Measurements from ENCODE around the gene GNPTAB.
A peak's percentile ranks its signal among the peaks of the same experiment; 100 is the strongest.
"Not testable (repeated sequence)": the region's sequence is repeated elsewhere in the genome, so short reads cannot be mapped to it uniquely, and the experiment has no call there.

Gene GNPTAB

GRCh38 chr12:101830367-101831325 lies at the start of gene GNPTAB:
Gene GNPTAB, minus strand, starts transcription at chr12:101830959. Its CDS starts 284 bp downstream, at chr12:101830675.
- H3K36me3 ChIP-seq (ENCODE audit: control insufficient read depth, insufficient read depth, low read length): no peaks in the 10 kb centered on the region
- peak; percentile 54 for DNase-seq (ENCODE audit: low read depth, low spot score)
- H3K9me3 ChIP-seq (ENCODE audit: control insufficient read depth, insufficient read depth, low read length): no peaks in the 10 kb centered on the region
- WGBS (ENCODE audit: insufficient coverage, insufficient read length): no CpG with 5 or more reads among the region's 96 CpGs
- peak within 1 kb of the TSS; percentile 81; the same call in 1 of the 2 replicates for H3K4me3 ChIP-seq (ENCODE audit: low read length)
- H3K27me3 ChIP-seq (ENCODE audit: control insufficient read depth, insufficient read depth, low read length): no peaks in the 10 kb centered on the region
- peaks cover 1% of the 10 kb centered on the region; the same call in 1 of the 2 replicates for H3K4me1 ChIP-seq (ENCODE audit: control insufficient read depth, insufficient read depth, low read length)
- H3K27ac ChIP-seq (ENCODE audit: low read length): no peak within 1 kb of the TSS

- Histone ChIP-seq H3K9me3 (ENCODE audit: control insufficient read depth, insufficient read depth, low read length) (no peaks in the 10 kb centered on the region), H3K27me3 (ENCODE audit: control insufficient read depth, insufficient read depth, low read length) (peaks cover 4% of the 10 kb centered on the region; the same call in 1 of the 2 replicates), H3K4me3 (ENCODE audit: low read length) (peak overlapping the region; percentile 87; the same call in 1 of the 2 replicates), H3K27ac (ENCODE audit: low read length) (no peak overlapping the region), H3K36me3 (ENCODE audit: control insufficient read depth, insufficient read depth, low read length) (no peaks in the 10 kb centered on the region), H3K4me1 (ENCODE audit: control insufficient read depth, insufficient read depth, low read length) (no peaks in the 10 kb centered on the region)
- DNase-seq (ENCODE audit: low read depth, low spot score): no peak
- no CpG with 5 or more reads among the region's 7 CpGs for whole genome bisulfite sequencing (ENCODE audit: insufficient coverage, insufficient read length)
Measured at GRCh38 chr12:101878243-101878821, 47.6 kb upstream of the GNPTAB start.

- no peak overlapping the region for H3K27ac ChIP-seq (ENCODE audit: low read length)
- no CpG with 5 or more reads among the region's 24 CpGs for WGBS (ENCODE audit: insufficient coverage, insufficient read length)
- DNase-seq (ENCODE audit: low read depth, low spot score): no peak
Measured at GRCh38 chr12:101877806-101878242, 47.1 kb upstream of the GNPTAB start.

GRCh38 chr12:101876861-101877805 lies 46.4 kb upstream of the GNPTAB start, which contains the start of gene DRAM1:
Gene DRAM1, plus strand, starts transcription at chr12:101877580. Its CDS starts 210 bp downstream, at chr12:101877790.
- peak; percentile 20 for DNase-seq (ENCODE audit: low read depth, low spot score)
- Histone ChIP-seq H3K4me1 (ENCODE audit: control insufficient read depth, insufficient read depth, low read length) (no peaks in the 10 kb centered on the region), H3K36me3 (ENCODE audit: control insufficient read depth, insufficient read depth, low read length) (no peaks in the 10 kb centered on the region), H3K9me3 (ENCODE audit: control insufficient read depth, insufficient read depth, low read length) (no peaks in the 10 kb centered on the region), H3K27ac (ENCODE audit: low read length) (no peak within 1 kb of the TSS), H3K4me3 (ENCODE audit: low read length) (peak within 1 kb of the TSS; percentile 87), H3K27me3 (ENCODE audit: control insufficient read depth, insufficient read depth, low read length) (peaks cover 4% of the 10 kb centered on the region; the same call in 1 of the 2 replicates)
- no CpG with 5 or more reads among the region's 105 CpGs for WGBS (ENCODE audit: insufficient coverage, insufficient read length)

More at GRCh38 chr12:101877806-101878242, 47.1 kb upstream of the GNPTAB start:
- Histone ChIP-seq H3K9me3 (ENCODE audit: control insufficient read depth, insufficient read depth, low read length) (no peaks in the 10 kb centered on the region), H3K4me1 (ENCODE audit: control insufficient read depth, insufficient read depth, low read length) (no peaks in the 10 kb centered on the region), H3K4me3 (ENCODE audit: low read length) (peak overlapping the region; percentile 87), H3K36me3 (ENCODE audit: control insufficient read depth, insufficient read depth, low read length) (no peaks in the 10 kb centered on the region), H3K27me3 (ENCODE audit: control insufficient read depth, insufficient read depth, low read length) (peaks cover 4% of the 10 kb centered on the region; the same call in 1 of the 2 replicates)

GRCh38 chr12:101876322-101876860 lies 45.6 kb upstream of the GNPTAB start:
- no peak overlapping the region for H3K27ac ChIP-seq (ENCODE audit: low read length)
- no CpG with 5 or more reads among the region's 9 CpGs for WGBS (ENCODE audit: insufficient coverage, insufficient read length)
- H3K4me3 ChIP-seq (ENCODE audit: low read length): peak overlapping the region; percentile 87; the same call in 1 of the 2 replicates
- H3K4me1 ChIP-seq (ENCODE audit: control insufficient read depth, insufficient read depth, low read length): no peaks in the 10 kb centered on the region
- no peaks in the 10 kb centered on the region for H3K36me3 ChIP-seq (ENCODE audit: control insufficient read depth, insufficient read depth, low read length)
- H3K9me3 ChIP-seq (ENCODE audit: control insufficient read depth, insufficient read depth, low read length): no peaks in the 10 kb centered on the region
- H3K27me3 ChIP-seq (ENCODE audit: control insufficient read depth, insufficient read depth, low read length): peaks cover 4% of the 10 kb centered on the region; the same call in 1 of the 2 replicates
- no peak for DNase-seq (ENCODE audit: low read depth, low spot score)

- WGBS (ENCODE audit: insufficient coverage, insufficient read length): no CpG with 5 or more reads among the region's 9 CpGs
- no peak for DNase-seq (ENCODE audit: low read depth, low spot score)
- H3K27me3 ChIP-seq (ENCODE audit: control insufficient read depth, insufficient read depth, low read length): peaks cover 4% of the 10 kb centered on the region; the same call in 1 of the 2 replicates
- no peaks in the 10 kb centered on the region for H3K9me3 ChIP-seq (ENCODE audit: control insufficient read depth, insufficient read depth, low read length)
- H3K4me1 ChIP-seq (ENCODE audit: control insufficient read depth, insufficient read depth, low read length): no peaks in the 10 kb centered on the region
- H3K4me3 ChIP-seq (ENCODE audit: low read length): no peak overlapping the region
- no peak overlapping the region for H3K27ac ChIP-seq (ENCODE audit: low read length)
- H3K36me3 ChIP-seq (ENCODE audit: control insufficient read depth, insufficient read depth, low read length): no peaks in the 10 kb centered on the region
Measured at GRCh38 chr12:101875162-101875561, 44.4 kb upstream of the GNPTAB start.

GRCh38 chr12:101870925-101871324 lies 40.2 kb upstream of the GNPTAB start:
- WGBS (ENCODE audit: insufficient coverage, insufficient read length): no CpG with 5 or more reads among the region's 1 CpG
- Histone ChIP-seq H3K36me3 (ENCODE audit: control insufficient read depth, insufficient read depth, low read length) (no peaks in the 10 kb centered on the region), H3K9me3 (ENCODE audit: control insufficient read depth, insufficient read depth, low read length) (no peaks in the 10 kb centered on the region), H3K27me3 (ENCODE audit: control insufficient read depth, insufficient read depth, low read length) (no peaks in the 10 kb centered on the region), H3K4me1 (ENCODE audit: control insufficient read depth, insufficient read depth, low read length) (peaks cover 2% of the 10 kb centered on the region; the same call in 1 of the 2 replicates), H3K4me3 (ENCODE audit: low read length) (no peak overlapping the region), H3K27ac (ENCODE audit: low read length) (no peak overlapping the region)
- DNase-seq (ENCODE audit: low read depth, low spot score): no peak

- not testable (repeated sequence) for H3K27ac ChIP-seq (ENCODE audit: low read length); H3K4me3 ChIP-seq (ENCODE audit: low read length); H3K27me3 ChIP-seq (ENCODE audit: control insufficient read depth, insufficient read depth, low read length); DNase-seq (ENCODE audit: low read depth, low spot score); H3K36me3 ChIP-seq (ENCODE audit: control insufficient read depth, insufficient read depth, low read length); H3K9me3 ChIP-seq (ENCODE audit: control insufficient read depth, insufficient read depth, low read length); H3K4me1 ChIP-seq (ENCODE audit: control insufficient read depth, insufficient read depth, low read length)
- WGBS (ENCODE audit: insufficient coverage, insufficient read length): no CpG with 5 or more reads among the region's 3 CpGs
Measured at GRCh38 chr12:101867619-101868018, 36.9 kb upstream of the GNPTAB start.

- H3K36me3 ChIP-seq (ENCODE audit: control insufficient read depth, insufficient read depth, low read length): no peaks in the 10 kb centered on the region
- no peak overlapping the region for H3K4me3 ChIP-seq (ENCODE audit: low read length)
- H3K27ac ChIP-seq (ENCODE audit: low read length): no peak overlapping the region
- WGBS (ENCODE audit: insufficient coverage, insufficient read length): no CpG with 5 or more reads among the region's 13 CpGs
- no peak for DNase-seq (ENCODE audit: low read depth, low spot score)
- H3K9me3 ChIP-seq (ENCODE audit: control insufficient read depth, insufficient read depth, low read length): no peaks in the 10 kb centered on the region
- peaks cover 2% of the 10 kb centered on the region; the same call in 1 of the 2 replicates for H3K4me1 ChIP-seq (ENCODE audit: control insufficient read depth, insufficient read depth, low read length)
- H3K27me3 ChIP-seq (ENCODE audit: control insufficient read depth, insufficient read depth, low read length): no peaks in the 10 kb centered on the region
Measured at GRCh38 chr12:101866615-101867373, 36.0 kb upstream of the GNPTAB start.
